HG02870 (cell line): Measurements from ENCODE around the gene FAF1.
"Not testable (repeated sequence)": the region's sequence is repeated elsewhere in the genome, so short reads cannot be mapped to it uniquely, and the experiment has no call there.

Experiments
- ATAC-seq: cut with Tn5 transposase; IDR thresholded peaks from one replicate; pipeline ENCODE4 v1.9.1; 2021; ENCODE audit warnings: mild to moderate bottlenecking, moderate library complexity; ENCODE audit not compliant: unreplicated experiment

Gene FAF1

GRCh38 chr1:50599546-50599945 is 360.5 kb downstream of the FAF1 start:
- ATAC-seq = no peak

GRCh38 chr1:50595874-50596273 is 364.2 kb downstream of the FAF1 start:
- no peak for ATAC-seq

- no peak for ATAC-seq
Observed at GRCh38 chr1:50593515-50593914, 366.6 kb downstream of the FAF1 start.

- no peak for ATAC-seq
Observed at GRCh38 chr1:50591598-50591997, 368.5 kb downstream of the FAF1 start.

- ATAC-seq = no peak
Observed at GRCh38 chr1:50582346-50582745, 377.7 kb downstream of the FAF1 start.

GRCh38 chr1:50570066-50570468 is 390.0 kb downstream of the FAF1 start:
- ATAC-seq = no peak

- ATAC-seq = no peak
Observed at GRCh38 chr1:50568782-50569181, 391.3 kb downstream of the FAF1 start.

- ATAC-seq = no peak
Observed at GRCh38 chr1:50566405-50566804, 393.7 kb downstream of the FAF1 start.

GRCh38 chr1:50564417-50564816 is 395.6 kb downstream of the FAF1 start:
- no peak for ATAC-seq

GRCh38 chr1:50562106-50562505 is 398.0 kb downstream of the FAF1 start:
- ATAC-seq = no peak

GRCh38 chr1:50559421-50559820 is 400.6 kb downstream of the FAF1 start:
- ATAC-seq = no peak

GRCh38 chr1:50553921-50554320 is 406.1 kb downstream of the FAF1 start:
- no peak for ATAC-seq

GRCh38 chr1:50548243-50548642 is 411.8 kb downstream of the FAF1 start:
- peak; percentile 51 for ATAC-seq

GRCh38 chr1:50542362-50542761 is 417.7 kb downstream of the FAF1 start:
- no peak for ATAC-seq

GRCh38 chr1:50538476-50538875 is 421.6 kb downstream of the FAF1 start:
- no peak for ATAC-seq

GRCh38 chr1:50531601-50532000 is 428.5 kb downstream of the FAF1 start:
- ATAC-seq = no peak

- no peak for ATAC-seq
Observed at GRCh38 chr1:50531027-50531426, 429.0 kb downstream of the FAF1 start.

- ATAC-seq = no peak
Observed at GRCh38 chr1:50529510-50529909, 430.6 kb downstream of the FAF1 start.

- not testable (repeated sequence) for ATAC-seq
Observed at GRCh38 chr1:50527987-50528320, 432.1 kb downstream of the FAF1 start.

GRCh38 chr1:50527249-50527986 is 432.6 kb downstream of the FAF1 start:
- no peak for ATAC-seq

GRCh38 chr1:50526431-50526830 is 433.6 kb downstream of the FAF1 start:
- no peak for ATAC-seq

- ATAC-seq = no peak
Observed at GRCh38 chr1:50523548-50523947, 436.5 kb downstream of the FAF1 start.

- no peak for ATAC-seq
Observed at GRCh38 chr1:50522691-50523342, 437.2 kb downstream of the FAF1 start.
